LNCaP clone FGC (cell line): ENCODE results near the gene PTPN20.

Experiments used
- DNase-seq: peaks from one replicate; pipeline ENCODE4 v3.0.0-alpha.2; 2011; ENCODE audit warnings: low read depth
- H3K4me3 ChIP-seq: 2 replicates; pipeline ENCODE4 v1.5.1; 2011; ENCODE audit warnings: mild to moderate bottlenecking, low read depth, low read length, control low read depth
- CTCF ChIP-seq: IDR thresholded peaks from 2 replicates; pipeline ENCODE4 v1.5.1; 2012; ENCODE audit warnings: mild to moderate bottlenecking; ENCODE audit not compliant: control insufficient read depth, insufficient read depth; ENCODE audit errors: extremely low read depth

The PTPN20 gene

DNA sequence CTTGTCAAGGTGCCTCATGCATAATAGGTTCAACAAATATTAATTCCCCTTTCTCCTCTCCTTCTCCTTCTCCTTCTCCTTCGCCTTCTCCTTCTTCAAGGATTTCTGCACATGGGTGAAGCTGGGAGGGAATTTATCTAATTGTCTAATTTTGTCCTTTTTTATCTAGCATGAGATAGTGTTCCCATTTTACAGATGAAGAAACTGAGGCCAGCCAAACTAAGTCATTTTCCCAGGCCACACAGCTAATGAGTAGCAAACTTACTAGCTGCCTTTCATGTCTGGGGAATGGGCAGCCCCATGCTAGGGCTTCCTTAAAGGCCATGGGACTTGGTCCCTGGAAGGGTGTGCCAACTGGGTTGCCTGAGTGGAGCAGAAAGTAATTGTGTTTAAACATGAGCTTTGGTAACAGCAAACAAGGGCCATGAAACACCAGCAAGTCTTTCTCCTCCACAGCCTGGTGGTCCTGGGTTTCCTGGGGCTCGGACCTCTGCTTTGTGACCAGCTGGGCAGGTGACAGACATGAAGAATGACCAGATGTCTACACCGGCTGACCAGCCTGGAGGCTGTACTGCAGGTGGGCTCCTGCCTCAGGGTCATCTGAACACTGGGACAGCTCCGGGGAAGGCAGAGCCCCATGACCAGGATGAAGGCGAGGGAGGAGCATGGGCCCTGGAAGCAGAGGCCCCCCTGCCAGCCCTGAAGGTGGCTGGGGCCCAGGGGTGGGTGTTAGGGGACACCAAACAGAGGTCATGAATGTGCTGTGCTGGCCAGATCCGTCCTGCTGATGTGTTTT lies 138.0 kb downstream of the PTPN20 start:
- H3K4me3 ChIP-seq: no peak overlapping the region
- no peak for DNase-seq
- no peak for TF ChIP-seq CTCF

DNA sequence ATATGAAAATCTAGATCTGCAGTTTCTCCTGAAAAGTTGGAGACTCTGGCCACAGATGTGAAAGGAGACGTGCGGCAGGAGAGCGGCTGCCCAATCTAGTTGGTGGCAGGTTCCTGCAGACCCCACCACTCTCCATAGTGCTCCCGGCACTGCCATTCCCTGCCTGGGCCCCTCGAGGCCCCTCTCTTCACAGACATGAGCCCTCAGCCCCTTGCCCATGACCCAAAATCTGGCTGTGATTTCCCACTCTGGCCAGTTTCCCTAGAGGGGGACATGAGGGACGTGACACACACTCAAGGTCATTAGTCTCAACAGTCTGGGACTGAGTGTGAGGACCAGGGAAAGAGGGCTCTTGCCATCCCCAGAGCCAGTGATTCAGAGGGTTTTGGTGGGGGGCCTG lies 138.7 kb downstream of the PTPN20 start:
- TF ChIP-seq CTCF: no peak
- no peak for DNase-seq
- H3K4me3 ChIP-seq: no peak overlapping the region

GRCh38 chr10:47050618-47051455 lies 139.6 kb downstream of the PTPN20 start:
- no peak overlapping the region for H3K4me3 ChIP-seq
- no peak for TF ChIP-seq CTCF
- DNase-seq: no peak

DNA sequence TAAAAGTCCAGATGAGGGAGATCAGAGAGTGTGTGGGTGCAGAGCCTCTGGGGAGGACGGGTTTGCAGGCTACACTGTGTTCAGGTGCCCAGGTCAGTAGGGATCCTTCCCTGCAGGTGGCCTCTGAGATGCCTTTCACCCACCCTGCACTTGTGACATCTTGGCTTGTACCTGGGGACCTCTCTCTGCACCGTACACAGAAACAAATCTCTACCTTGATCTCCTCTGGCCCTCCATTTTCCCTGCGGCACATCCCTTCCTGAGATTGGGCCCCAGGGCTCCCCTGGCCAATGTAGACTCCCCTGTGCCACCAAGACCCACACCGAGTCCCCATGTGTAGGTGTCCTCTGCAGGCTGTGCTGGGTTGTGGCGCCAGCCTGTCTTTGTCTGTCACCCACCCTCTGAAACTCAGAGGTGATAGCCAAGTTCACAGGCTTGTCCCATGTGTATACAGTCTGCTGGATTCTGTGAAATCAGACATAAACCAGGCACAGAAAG lies 140.6 kb downstream of the PTPN20 start:
- no peak for DNase-seq
- TF ChIP-seq CTCF: no peak
- H3K4me3 ChIP-seq: no peak overlapping the region
